HepG2 (cell line): ENCODE results near the gene EYA3. TPM values are rescaled to one million over a fixed set of nuclear protein-coding genes. Genes with fewer than 3 reads are reported as not detected.

Experiments
- CREM ChIP-seq, 2 experiments: sonication (generic) in 1 of 2; formaldehyde crosslinking in 1 of 2; IDR thresholded peaks; 2 replicates each; pipeline versions ENCODE4 v1.4.0 to v1.6.1; 2016 to 2020; ENCODE audit warnings: antibody characterized with exemption in 1 of 2, mild to moderate bottlenecking in 1 of 2, missing genetic modification reagents in 1 of 2
- GLI4 ChIP-seq: sonication (generic); formaldehyde crosslinking; IDR thresholded peaks from 2 replicates; pipeline ENCODE4 v1.5.1; 2020; ENCODE audit warnings: missing genetic modification reagents, mild to moderate bottlenecking, moderate library complexity, borderline replicate concordance
- HBP1 ChIP-seq: IDR thresholded peaks from 2 replicates; pipeline ENCODE4 v1.6.1; 2016; ENCODE audit warnings: low read depth, control low read depth
- KLF12 ChIP-seq: sonication (generic); formaldehyde crosslinking; IDR thresholded peaks from 2 replicates; pipeline ENCODE4 v1.4.0; 2020; ENCODE audit warnings: missing genetic modification reagents, borderline replicate concordance
- KLF13 ChIP-seq: sonication (generic); formaldehyde crosslinking; IDR thresholded peaks from 2 replicates; pipeline ENCODE4 v1.4.0; 2020; ENCODE audit warnings: mild to moderate bottlenecking, missing genetic modification reagents
- MTF2 ChIP-seq: sonication (generic); formaldehyde crosslinking; IDR thresholded peaks from 2 replicates; pipeline ENCODE4 v1.5.0; 2020; ENCODE audit warnings: missing genetic modification reagents, borderline replicate concordance
- NBN ChIP-seq: fragments of 450-650 bp; conservative IDR thresholded peaks from 2 replicates; pipeline ENCODE4 v1.6.1; 2017
- PHF8 ChIP-seq: sonication (generic); formaldehyde crosslinking; IDR thresholded peaks from 2 replicates; pipeline ENCODE4 v1.5.0; 2020; ENCODE audit warnings: missing genetic modification reagents
- PPARG ChIP-seq: conservative IDR thresholded peaks from 2 replicates; pipeline ENCODE4 v1.6.1; 2016; ENCODE audit warnings: missing biosample characterization, missing genetic modification reagents
- RORA ChIP-seq: sonication (generic); formaldehyde crosslinking; IDR thresholded peaks from 2 replicates; pipeline ENCODE4 v1.5.0; 2020; ENCODE audit warnings: mild to moderate bottlenecking, missing genetic modification reagents, moderate library complexity
- SIX1 ChIP-seq: sonication (generic); formaldehyde crosslinking; IDR thresholded peaks from 2 replicates; pipeline ENCODE4 v1.4.0; 2020; ENCODE audit warnings: missing genetic modification reagents, borderline replicate concordance
- STAG1 ChIP-seq: sonication (generic); formaldehyde crosslinking; IDR thresholded peaks from 2 replicates; pipeline ENCODE4 v1.4.0; 2020; ENCODE audit warnings: missing genetic modification reagents
- ZIK1 ChIP-seq: sonication (generic); formaldehyde crosslinking; IDR thresholded peaks from 2 replicates; pipeline ENCODE4 v1.5.0; 2020; ENCODE audit warnings: mild to moderate bottlenecking, low read depth, missing genetic modification reagents, borderline replicate concordance
- ZNF138 ChIP-seq: sonication (generic); formaldehyde crosslinking; IDR thresholded peaks from 2 replicates; pipeline ENCODE4 v1.5.0; 2020; ENCODE audit warnings: mild to moderate bottlenecking, low read depth, missing genetic modification reagents
- ZNF276 ChIP-seq: sonication (generic); formaldehyde crosslinking; IDR thresholded peaks from 2 replicates; pipeline ENCODE4 v1.4.0; 2020; ENCODE audit warnings: mild to moderate bottlenecking, low read depth, missing genetic modification reagents
- ZNF770 ChIP-seq: sonication (generic); formaldehyde crosslinking; IDR thresholded peaks from 2 replicates; pipeline ENCODE4 v1.5.0; 2020; ENCODE audit warnings: mild to moderate bottlenecking, missing genetic modification reagents
- ZNF816 ChIP-seq: sonication (generic); formaldehyde crosslinking; IDR thresholded peaks from 2 replicates; pipeline ENCODE4 v1.8.0; 2022; ENCODE audit warnings: missing genetic modification reagents, mild to moderate bottlenecking, borderline replicate concordance
- polyA plus RNA-seq, 8 experiments: library from polyadenylated mRNA; depleted of rRNA in 3 of 8; stranded (reverse) in 7 of 8; unstranded in 1 of 8; fragments of >200 nt; fragmentation: Illumina TruSeq in 4 of 8; extraction: Trizol in 4 of 8; gene quantifications; 2 replicates each; pipeline versions ENCODE4 v1.2.1 to v1.2.3, GENCODE V29; 2011 to 2016; ENCODE audit warnings: low read depth in 4 of 8, missing spikeins in 1 of 8, mixed read lengths in 1 of 8; ENCODE audit not compliant: insufficient read depth in 1 of 8
- total RNA-seq, 5 experiments: library from RNA; depleted of rRNA; stranded (reverse); fragments of >200 nt; fragmentation: Illumina TruSeq; extraction: Trizol; gene quantifications; 2 replicates each; pipeline ENCODE4 v1.2.3, GENCODE V29; 2016; ENCODE audit warnings: low read depth in 1 of 5
- TF ChIP-seq, protein P1 (sequence below): sonication (generic); formaldehyde crosslinking; IDR thresholded peaks from 2 replicates; pipeline ENCODE4 v1.4.0; 2020; ENCODE audit warnings: missing genetic modification reagents, borderline replicate concordance
- TF ChIP-seq, protein P2 (sequence below): sonication (generic); formaldehyde crosslinking; IDR thresholded peaks from 2 replicates; pipeline ENCODE4 v1.5.1; 2020; ENCODE audit warnings: mild to moderate bottlenecking, missing genetic modification reagents, borderline replicate concordance

EYA3 gene
- total and polyA plus RNA-seq, 2 of the 13 experiments (the other 11 are each of a cell fraction or from before 2014, with no cell fraction given) = 13.9 to 19.7 TPM

- 0 out of 2 replicates have a peak, but pooled peaks have one; percentile 29 for TF ChIP-seq ZNF770 (CRISPR knock-in tag)
- TF ChIP-seq PHF8 (CRISPR knock-in tag) = peak; percentile 73
- no peak for TF ChIP-seq NBN
- no peak for TF ChIP-seq KLF13 (CRISPR knock-in tag)
- TF ChIP-seq, protein P1, sequence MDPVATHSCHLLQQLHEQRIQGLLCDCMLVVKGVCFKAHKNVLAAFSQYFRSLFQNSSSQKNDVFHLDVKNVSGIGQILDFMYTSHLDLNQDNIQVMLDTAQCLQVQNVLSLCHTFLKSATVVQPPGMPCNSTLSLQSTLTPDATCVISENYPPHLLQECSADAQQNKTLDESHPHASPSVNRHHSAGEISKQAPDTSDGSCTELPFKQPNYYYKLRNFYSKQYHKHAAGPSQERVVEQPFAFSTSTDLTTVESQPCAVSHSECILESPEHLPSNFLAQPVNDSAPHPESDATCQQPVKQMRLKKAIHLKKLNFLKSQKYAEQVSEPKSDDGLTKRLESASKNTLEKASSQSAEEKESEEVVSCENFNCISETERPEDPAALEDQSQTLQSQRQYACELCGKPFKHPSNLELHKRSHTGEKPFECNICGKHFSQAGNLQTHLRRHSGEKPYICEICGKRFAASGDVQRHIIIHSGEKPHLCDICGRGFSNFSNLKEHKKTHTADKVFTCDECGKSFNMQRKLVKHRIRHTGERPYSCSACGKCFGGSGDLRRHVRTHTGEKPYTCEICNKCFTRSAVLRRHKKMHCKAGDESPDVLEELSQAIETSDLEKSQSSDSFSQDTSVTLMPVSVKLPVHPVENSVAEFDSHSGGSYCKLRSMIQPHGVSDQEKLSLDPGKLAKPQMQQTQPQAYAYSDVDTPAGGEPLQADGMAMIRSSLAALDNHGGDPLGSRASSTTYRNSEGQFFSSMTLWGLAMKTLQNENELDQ (CRISPR knock-in tag) = no peak
- TF ChIP-seq ZNF816 = 0 out of 2 replicates have a peak, but pooled peaks have one; percentile 29
- no peak for TF ChIP-seq ZIK1 (CRISPR knock-in tag)
- TF ChIP-seq CREM (IDR thresholded peaks at IDR 0.05) = peak; percentile 55; the same call in 1 of the 2 replicates
- no peak for TF ChIP-seq CREM (CRISPR knock-in tag; IDR thresholded peaks at IDR 0.05)
- TF ChIP-seq HBP1 (CRISPR knock-in tag) = no peak; the same call in 1 of the 2 replicates
- no peak for TF ChIP-seq STAG1 (CRISPR knock-in tag)
- no peak; the same call in 1 of the 2 replicates for TF ChIP-seq MTF2 (CRISPR knock-in tag)
- TF ChIP-seq ZNF276 (CRISPR knock-in tag) = no peak
- no peak for TF ChIP-seq GLI4 (CRISPR knock-in tag)
- no peak; the same call in 1 of the 2 replicates for TF ChIP-seq KLF12
- no peak for TF ChIP-seq RORA (CRISPR knock-in tag)
- no peak for TF ChIP-seq SIX1 (CRISPR knock-in tag)
- TF ChIP-seq, protein P2, sequence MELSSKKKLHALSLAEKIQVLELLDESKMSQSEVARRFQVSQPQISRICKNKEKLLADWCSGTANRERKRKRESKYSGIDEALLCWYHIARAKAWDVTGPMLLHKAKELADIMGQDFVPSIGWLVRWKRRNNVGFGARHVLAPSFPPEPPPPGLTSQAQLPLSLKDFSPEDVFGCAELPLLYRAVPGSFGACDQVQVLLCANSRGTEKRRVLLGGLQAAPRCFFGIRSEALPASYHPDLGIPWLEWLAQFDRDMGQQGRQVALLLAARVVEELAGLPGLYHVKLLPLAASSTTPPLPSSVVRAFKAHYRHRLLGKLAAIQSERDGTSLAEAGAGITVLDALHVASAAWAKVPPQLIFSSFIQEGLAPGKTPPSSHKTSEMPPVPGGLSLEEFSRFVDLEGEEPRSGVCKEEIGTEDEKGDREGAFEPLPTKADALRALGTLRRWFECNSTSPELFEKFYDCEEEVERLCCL (CRISPR knock-in tag) = no peak
- peak; percentile 77; the same call in 1 of the 2 replicates for TF ChIP-seq ZNF138 (CRISPR knock-in tag)
- 0 out of 2 replicates have a peak, but pooled peaks have one; percentile 6 for TF ChIP-seq PPARG
These were observed at the start of gene EYA3 (continued) for GRCh38 chr1:28088168-28088961.
